OCI-LY1 (cell line): ENCODE data around the gene GNG13.

Experiments
- EZH2 ChIP-seq: fragments of 200-600 bp; sonication (generic), shearing (Covaris generic); IDR thresholded peaks from 2 replicates; pipeline ENCODE4 v1.8.0; 2017; ENCODE audit warnings: borderline replicate concordance, mixed run types, mild to moderate bottlenecking, antibody characterized with exemption, low read length, moderate library complexity, mixed read lengths
- TF ChIP-seq, protein P1 (sequence below): fragments of 200-600 bp; sonication (generic), shearing (Covaris generic); IDR thresholded peaks from 2 replicates; pipeline ENCODE4 v1.5.1; 2017; ENCODE audit warnings: mild to moderate bottlenecking, antibody characterized with exemption, low read length, moderate library complexity, mixed read lengths

GRCh38 chr16:805474-805873, 4.9 kb upstream of the GNG13 start:
- TF ChIP-seq, protein P1, sequence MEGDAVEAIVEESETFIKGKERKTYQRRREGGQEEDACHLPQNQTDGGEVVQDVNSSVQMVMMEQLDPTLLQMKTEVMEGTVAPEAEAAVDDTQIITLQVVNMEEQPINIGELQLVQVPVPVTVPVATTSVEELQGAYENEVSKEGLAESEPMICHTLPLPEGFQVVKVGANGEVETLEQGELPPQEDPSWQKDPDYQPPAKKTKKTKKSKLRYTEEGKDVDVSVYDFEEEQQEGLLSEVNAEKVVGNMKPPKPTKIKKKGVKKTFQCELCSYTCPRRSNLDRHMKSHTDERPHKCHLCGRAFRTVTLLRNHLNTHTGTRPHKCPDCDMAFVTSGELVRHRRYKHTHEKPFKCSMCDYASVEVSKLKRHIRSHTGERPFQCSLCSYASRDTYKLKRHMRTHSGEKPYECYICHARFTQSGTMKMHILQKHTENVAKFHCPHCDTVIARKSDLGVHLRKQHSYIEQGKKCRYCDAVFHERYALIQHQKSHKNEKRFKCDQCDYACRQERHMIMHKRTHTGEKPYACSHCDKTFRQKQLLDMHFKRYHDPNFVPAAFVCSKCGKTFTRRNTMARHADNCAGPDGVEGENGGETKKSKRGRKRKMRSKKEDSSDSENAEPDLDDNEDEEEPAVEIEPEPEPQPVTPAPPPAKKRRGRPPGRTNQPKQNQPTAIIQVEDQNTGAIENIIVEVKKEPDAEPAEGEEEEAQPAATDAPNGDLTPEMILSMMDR, result no peak
- TF ChIP-seq EZH2, result no peak
